Hematopoietic multipotent progenitor cell (in vitro differentiated cells): ENCODE measurements around the gene VANGL2. TPM values are rescaled to one million over a fixed set of nuclear protein-coding genes. Genes with fewer than 3 reads are reported as not detected.

Source experiments
- DNase-seq, 3 donors: peaks; one replicate each; pipeline ENCODE4 v3.0.0-alpha.2; 2011 to 2015; ENCODE audit warnings: low read depth in 2 of 3, low spot score in 2 of 3
- total RNA-seq: library from RNA; depleted of rRNA; stranded (reverse); fragments of >200 nt; gene quantifications from one replicate; pipeline ENCODE4 v1.2.3, GENCODE V29; 2012

VANGL2 gene
- total RNA-seq, 1 donor: 3.8 TPM

DNA sequence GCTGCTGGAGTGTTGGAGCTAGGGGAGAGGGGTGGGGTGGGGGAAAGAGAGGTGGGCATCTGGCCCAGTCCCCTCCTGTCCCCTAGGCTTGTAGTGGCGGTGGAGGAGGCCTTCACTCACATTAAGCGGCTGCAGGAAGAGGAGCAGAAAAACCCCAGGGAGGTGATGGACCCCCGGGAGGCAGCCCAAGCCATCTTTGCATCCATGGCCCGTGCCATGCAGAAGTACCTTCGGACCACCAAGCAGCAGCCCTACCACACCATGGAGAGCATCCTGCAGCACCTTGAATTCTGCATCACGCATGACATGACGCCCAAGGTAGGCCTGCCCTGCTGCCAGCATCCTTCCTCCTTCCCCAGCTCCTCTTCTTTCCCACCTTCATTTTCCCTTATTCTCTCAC lies 23.6 kb downstream of the VANGL2 start:
- DNase-seq: no peak

DNA sequence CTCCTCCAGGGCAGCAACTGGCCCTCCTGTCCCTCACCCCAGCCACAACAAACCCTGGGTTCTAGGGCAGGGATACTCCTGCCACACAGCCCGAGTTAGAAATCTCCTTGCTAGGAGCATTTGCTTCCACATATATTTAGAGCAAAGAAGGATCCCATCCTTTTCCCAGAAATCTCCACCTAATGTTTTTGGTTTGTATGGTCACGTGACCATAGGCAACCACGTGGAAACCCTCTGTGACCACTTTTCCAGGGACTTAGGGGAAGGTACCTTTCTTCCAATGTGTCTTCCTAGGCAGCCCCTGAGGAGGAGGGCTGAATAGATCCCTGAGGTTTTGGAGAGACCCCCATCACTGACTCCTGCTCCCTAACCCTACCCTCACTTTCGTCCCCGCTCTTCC lies 25.5 kb downstream of the VANGL2 start:
- DNase-seq: no peak

DNA sequence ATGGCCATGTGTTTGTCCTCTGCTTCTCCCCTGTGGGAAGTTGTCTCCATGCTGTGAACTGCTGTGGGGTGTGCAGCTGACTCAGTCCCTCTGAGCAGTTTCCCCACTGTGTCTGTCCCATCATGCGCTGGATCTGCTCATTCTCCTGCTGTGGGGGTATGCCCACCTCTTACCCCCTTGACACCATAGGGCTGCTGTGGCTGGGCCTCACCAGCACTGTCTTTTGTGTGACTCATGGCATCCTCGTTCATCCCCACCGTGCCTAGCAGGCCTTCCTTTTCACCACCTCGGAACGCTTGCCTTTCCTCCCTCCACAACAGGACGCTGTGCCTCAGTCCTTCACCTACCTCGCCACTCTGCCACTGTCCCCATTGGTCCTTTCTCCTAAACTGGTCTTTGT lies 27.3 kb downstream of the VANGL2 start:
- DNase-seq: no peak

DNA sequence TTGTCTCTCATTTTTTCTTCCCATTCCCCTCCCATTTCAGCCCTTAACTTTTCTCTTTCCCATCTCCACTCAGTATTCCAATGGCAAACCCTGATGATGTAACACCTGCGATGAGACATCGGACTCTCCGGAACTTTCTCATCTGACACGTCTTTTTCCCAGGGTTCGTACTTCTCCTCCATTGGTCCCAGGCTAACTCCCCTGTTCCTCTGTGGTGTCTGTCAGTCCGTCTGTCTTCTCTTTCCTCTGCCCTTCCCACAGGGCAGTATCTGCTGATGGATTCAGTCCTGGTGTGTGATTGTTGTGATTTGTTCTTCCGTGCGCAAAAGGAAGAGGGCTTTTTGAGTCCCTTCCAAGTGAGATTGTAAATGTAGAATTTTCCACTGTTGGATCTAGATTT lies 27.7 kb downstream of the VANGL2 start:
- no peak for DNase-seq

- peak in 2 of 3 donors; percentile 33 to 35 for DNase-seq
Measured at GRCh38 chr1:160428655-160429054, 28.3 kb downstream of the VANGL2 start.

- no peak for DNase-seq
Measured at GRCh38 chr1:160429125-160429561, 28.8 kb downstream of the VANGL2 start.

- peak in 1 of 3 donors; percentile 9 for DNase-seq
Measured at GRCh38 chr1:160429702-160430535, 29.6 kb downstream of the VANGL2 start.

- no peak for DNase-seq
Measured at GRCh38 chr1:160431006-160431405, 30.6 kb downstream of the VANGL2 start.

- DNase-seq: no peak
Measured at GRCh38 chr1:160431571-160431970, 31.2 kb downstream of the VANGL2 start.

DNA sequence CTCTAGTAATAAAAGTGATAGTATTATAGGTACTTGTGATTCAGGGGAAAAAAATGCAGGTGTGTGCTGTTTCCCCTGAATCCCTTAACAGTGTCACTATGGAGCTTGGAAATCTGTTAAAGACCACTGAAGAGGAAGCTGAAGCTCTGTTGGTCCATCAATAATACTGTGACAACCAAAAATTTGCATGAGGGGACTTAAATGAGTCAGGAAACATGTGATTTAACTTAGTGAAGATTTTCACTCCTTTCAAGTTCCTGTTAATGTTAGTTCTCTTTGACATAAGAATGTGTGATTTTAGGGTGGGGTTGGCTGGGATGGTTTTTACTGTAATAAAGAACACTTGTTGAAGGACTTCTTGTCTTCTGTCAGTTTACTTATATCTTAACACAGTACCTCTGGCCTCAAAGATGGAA lies 32.0 kb downstream of the VANGL2 start:
- DNase-seq: peak in 2 of 3 donors; percentile 31 to 55

DNA sequence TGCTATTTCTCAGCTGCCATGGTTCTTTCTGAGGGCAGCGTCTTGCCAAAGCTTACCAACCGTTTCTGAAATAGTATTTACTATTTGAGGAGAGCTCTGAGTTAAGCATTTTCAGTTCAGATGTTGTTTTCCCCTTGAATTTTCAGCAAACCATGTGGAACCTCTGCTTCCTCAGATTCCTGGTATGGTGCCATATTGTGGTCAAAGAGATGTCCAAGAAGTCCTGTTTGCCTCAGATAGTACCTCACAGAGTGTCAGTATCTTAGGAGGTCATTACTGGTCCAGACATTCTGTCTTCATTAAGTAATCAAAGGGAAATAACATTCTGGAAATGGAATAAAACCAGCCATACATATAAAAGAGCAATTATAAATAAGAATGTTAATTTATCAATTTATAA lies 36.6 kb downstream of the VANGL2 start:
- DNase-seq: peak in 1 of 3 donors; percentile 39

DNA sequence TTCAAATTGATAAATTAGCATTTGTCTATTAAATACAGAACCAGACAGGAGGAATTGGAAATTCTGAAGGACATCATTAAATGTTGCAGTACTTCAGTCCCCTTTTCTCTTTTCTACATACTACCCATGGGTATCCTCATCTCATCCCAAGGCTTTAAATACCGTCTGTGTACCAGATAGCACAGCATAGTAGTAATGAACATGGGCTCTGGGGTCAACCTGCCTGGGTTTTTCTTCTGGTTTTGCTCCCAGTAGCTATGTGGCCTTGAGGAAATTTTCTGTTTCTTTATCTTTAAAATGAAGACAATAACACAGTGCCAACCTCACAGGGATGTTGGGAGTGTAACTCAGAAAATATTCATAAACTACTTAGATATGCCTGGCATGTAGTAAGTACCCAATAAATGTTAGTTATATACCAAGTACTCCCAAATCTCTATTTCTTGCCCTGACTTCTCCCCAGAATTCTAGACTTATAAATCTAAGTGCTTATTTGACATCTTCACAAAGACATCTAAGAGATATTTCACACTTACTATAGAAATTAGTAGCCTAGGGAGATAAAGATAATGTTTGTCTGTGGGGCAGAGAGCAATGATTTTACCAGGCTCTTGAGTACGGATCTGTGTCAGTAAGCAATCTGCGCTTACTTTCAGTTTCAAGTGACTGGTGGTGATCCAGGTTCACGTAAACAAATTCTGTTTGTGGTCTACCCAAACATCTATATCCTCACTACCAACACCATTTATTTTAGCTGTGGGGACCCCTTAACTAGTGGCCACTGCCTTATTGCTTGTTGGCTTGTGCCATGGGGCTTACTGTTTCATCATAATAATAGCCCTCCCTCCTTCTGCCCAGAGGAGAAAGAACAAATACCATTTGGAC lies 37.3 kb downstream of the VANGL2 start:
- DNase-seq: peak in 2 of 3 donors; percentile 26 to 41

DNA sequence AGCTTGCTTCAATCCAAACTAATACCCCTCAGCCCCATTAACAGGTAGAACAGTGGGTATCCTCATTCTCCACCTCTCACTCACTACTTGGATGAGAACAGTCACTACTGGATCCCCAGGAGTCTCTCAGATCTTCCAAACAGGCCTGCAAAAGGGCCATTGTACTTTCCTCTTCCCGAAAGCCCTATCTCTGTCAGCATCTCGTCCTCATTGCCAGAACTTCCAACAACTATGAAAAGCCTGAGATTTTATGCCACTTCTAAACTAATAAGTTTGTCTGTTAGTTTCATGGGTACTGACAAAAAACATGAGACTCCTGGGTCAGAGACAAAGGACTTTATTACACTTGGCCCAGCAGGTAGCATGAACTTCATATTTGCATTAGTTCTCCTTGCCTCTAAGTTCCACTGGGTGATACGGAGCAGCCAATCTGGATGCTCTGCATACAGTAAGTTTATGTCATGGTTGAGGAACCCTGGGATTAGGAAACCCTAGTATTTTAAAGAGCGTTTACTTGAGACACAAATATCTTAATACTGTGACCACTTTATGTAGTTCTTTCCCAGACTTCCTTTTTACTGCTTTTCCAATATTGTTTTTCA lies 38.1 kb downstream of the VANGL2 start:
- no peak for DNase-seq

DNA sequence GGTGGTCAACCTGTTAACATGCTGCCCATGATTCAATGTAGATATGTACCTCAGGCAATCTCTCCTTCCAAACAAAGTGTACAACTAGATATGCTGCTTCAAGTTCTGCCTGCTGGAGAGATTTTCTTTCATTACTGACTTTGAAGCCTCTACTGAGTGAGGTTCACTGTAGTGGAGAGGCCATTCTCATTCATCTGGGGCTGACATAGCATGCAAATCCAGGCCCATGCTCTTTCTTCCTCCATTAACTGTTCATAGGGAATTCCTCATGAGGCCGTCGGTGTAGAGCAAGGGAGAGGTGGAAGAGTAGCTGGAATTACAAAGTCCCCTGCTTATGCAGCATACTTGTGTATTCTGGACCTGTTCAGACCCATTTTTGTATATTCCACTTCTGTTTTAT lies 38.6 kb downstream of the VANGL2 start:
- DNase-seq: no peak

DNA sequence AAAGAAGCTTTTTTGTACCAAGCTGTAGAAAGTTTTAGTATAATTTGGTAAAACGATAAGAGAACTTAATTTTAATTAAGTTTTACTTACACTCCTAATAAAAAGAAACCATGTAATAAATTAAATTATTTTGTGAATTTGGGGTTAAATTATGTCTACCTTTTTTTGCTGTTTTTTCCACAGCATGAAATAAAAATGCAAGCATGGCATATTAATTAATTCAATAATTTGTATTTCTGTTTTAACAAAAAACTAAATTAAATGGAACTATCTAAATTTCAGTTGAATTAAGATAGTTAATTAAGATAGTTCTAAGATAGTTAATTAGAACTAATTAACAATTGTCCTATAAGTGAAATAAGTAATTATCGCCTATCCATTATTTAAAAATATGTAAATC lies 39.4 kb downstream of the VANGL2 start:
- no peak for DNase-seq

DNA sequence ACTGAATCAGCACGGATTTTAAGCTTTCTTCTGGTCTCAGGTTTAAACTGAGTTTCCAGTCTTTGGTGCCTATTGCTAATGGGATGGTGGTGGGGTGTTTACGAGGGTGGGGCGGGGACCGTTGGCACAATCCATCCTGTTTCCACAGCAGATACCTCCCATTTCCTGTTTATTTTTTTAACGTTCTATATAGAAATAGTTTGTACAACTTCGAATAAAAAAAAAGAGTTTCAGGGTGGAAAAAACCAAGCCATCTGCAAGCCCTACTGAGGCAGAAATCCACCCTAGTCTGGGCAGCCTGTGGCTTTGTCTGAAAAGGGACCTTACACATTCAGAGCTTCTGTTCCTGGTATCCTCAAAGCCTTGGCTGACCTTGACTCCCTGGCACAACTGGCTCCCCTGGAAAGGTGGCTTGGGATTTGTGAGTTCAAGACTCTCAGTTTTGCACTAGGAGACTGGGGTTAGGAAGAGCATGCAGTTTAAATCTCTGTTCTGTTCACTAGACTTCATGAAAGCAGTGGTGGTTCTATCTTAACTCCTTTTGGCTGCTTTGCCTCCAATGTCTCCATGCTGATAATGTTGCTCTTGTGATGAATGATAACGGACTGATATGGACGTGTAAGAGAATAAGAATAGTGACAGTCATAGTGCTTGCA lies 46.7 kb downstream of the VANGL2 start:
- DNase-seq: no peak

DNA sequence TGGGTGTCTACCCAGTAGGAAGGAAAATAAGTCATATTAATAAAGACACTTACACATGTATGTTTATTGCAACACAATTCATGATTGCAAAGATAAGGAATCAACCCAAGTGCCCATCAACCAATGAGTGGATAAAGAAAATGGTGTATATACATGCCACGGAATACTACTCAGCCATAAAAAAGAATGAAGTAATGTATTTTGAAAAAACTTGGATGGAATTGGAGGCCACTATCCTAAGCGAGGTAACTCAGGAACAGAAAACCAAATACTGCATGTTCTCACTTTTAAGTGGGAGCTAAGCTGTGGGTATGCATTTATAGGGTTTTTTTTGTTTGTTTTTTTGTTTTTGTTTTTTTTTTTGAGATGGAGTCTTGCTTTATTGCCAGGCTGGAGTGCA lies 49.1 kb downstream of the VANGL2 start:
- DNase-seq: no peak

GRCh38 chr1:160451119-160451858 lies 50.9 kb downstream of the VANGL2 start:
- no peak for DNase-seq

- no peak for DNase-seq
Measured at GRCh38 chr1:160451859-160452232, 51.5 kb downstream of the VANGL2 start.

DNA sequence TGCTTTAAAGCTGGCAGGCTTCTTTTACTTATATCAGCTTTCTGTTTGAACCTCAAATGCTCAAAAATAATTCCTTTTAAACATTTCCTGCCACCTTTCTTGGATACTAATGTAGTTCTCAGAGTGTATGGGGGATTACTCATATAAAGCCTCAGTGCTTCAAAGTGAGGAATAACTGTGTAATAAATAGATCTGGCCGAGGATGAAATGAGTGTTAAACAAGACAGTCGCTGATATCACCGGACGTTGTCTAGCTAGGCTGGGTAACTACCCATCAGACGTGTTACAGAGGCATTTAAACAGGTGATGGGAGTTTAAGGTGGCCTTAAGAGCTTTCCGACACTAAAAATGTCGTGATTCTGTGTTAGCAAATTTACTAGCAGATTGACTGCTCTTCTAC lies 53.1 kb downstream of the VANGL2 start:
- DNase-seq: no peak
